ENCODE results near the gene BCS1L.

- TF ChIP-seq CTCF (IDR thresholded peaks at IDR 0.05; ENCODE audit: poor library complexity) (no peak), EZH2 (IDR thresholded peaks at IDR 0.05; ENCODE audit: borderline replicate concordance) (no peak), EZH2phosphoT487 (IDR thresholded peaks at IDR 0.05; ENCODE audit: low read depth, severe bottlenecking, unreplicated experiment) (no peak)
Measured at GRCh38 chr2:218710334-218710686, 50.8 kb downstream of the BCS1L start.

All from hepatocyte (in vitro differentiated cells).